HG03432 (cell line): ENCODE results near the gene SULT1B1.

Experiments
- ATAC-seq: cut with Tn5 transposase; IDR thresholded peaks from one replicate; pipeline ENCODE4 v1.9.1; 2021; ENCODE audit warnings: mild to moderate bottlenecking, moderate library complexity; ENCODE audit not compliant: unreplicated experiment

Gene SULT1B1

GRCh38 chr4:69750346-69750745 is 10.1 kb downstream of the SULT1B1 start:
- ATAC-seq = no peak

DNA sequence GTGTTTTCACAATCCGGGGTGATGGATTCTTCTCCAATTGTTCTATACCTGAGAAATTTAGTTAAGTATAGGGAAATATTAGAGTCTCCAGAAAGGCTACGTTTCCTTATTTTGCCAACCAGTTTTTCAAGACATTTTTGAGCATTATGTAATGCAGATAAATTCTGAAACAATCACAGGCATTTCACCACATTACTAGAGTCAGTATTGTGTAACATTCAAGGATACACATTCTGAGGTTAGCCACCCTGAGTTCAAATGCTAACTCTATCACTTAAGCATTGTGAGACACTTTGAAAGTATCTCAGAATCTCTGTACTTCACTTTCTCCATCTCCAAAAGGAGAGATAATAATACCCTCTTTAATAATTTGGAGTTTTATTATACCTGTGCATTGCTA is 10.6 kb downstream of the SULT1B1 start:
- no peak for ATAC-seq

DNA sequence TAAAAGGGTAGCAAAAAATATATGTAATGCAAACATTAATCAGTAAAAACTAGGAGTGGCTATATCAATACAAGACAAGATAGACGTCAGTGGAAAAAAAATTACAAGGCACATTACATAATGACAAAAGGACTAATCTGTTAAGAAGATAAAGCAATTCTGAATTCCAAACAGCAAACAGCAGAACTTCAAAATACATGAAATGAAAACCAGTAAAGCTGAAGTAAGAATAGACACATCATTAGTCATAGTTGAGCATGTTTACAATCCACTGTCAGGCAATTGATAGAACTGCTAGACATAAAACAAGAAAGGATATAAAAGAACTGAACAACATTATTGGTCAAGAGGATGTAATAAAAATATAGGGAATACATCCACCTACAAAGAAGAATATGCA is 12.2 kb downstream of the SULT1B1 start:
- ATAC-seq = no peak

- ATAC-seq = no peak
These were observed 16.3 kb downstream of the SULT1B1 start for GRCh38 chr4:69744157-69744478.

DNA sequence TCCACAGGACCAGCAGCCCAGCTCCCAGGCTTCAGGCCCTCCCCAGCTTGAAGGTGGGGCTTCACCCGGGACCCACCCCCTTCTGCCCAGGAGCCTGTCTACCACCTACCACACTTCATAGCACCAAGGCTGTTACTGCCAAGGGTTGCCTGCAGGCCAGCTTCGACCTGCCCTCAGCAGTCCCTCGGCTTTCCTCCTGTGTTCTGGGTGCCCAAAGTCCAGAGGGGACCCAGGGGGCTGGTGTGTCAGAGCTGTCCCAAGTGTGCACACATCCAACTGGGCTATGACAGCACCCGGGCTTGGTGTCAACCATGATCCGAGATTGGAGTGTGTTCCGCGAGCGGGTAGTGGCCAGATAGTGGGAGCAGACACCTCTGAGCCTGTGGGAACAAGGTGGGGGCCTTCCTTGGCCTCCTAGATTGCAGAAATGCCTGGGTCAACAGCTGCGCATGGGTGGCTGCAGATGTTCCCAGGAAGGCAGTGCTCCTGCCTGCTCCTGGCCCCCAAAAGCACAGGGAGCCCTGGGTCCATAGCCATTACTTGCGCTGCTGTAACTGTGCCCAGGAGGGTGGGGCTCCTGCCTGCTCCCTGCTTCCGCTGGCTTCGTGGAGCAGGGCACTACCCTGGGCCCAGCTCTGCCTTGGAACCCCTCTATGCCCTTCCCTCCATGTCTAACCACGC is 16.8 kb downstream of the SULT1B1 start:
- no peak for ATAC-seq

DNA sequence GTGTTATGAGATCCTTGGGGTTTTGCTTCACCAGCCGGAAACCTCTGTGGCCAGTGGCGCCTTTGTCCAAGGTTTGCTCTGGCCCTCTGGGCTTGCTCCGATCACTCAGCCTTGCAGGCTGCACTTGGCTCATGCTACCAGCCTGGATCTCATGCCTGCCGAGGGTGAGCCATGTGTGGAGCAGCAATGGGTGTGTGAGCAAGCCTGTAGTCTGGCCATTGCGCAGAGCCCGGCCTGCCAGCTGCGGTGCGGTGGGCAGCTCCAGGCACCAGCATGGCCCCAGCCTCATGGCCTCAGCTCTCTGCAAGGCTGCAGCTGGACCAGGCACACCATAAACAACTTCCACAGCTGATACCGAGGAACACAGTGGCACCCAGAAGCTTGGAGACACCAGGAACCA is 17.8 kb downstream of the SULT1B1 start:
- ATAC-seq = no peak

DNA sequence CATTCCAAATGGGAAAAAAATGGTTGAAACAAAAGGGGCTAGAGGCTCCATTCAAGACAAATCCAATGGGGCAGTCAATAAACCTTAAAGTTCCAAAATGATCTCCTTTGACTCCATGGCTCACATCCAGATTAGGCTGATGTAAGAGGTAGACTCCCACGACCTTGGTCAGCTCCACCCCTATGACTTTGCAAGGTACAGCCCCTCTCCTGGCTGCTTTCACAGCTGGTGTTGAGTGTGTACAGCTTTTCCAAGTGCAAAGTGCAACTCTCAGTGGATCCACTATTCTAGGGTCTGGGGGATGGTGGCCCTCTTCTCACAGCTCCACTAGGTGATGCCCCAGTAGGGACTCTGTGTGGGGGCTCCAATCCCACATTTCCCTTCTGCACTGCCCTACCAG is 21.5 kb downstream of the SULT1B1 start:
- ATAC-seq = no peak

GRCh38 chr4:69735119-69735518 is 25.3 kb downstream of the SULT1B1 start:
- no peak for ATAC-seq

DNA sequence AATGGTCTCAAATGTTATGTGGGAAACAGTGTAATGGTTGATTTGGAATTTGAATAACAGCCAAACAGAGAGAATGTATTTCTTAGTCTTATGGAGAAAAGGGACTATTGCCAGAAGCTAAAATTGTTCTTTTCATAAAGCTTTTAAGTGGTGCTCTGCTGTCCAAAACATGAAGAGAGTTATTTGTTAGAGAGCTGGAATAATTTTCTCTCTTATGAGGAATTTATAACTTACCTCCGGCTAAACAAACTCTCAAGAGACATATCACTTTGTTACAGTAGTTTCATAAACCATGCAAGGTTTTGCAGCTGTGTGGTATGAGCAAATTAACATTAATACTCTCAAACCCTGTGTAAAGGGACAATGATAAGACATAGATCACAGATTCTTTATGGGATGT is 28.6 kb downstream of the SULT1B1 start:
- no peak for ATAC-seq

DNA sequence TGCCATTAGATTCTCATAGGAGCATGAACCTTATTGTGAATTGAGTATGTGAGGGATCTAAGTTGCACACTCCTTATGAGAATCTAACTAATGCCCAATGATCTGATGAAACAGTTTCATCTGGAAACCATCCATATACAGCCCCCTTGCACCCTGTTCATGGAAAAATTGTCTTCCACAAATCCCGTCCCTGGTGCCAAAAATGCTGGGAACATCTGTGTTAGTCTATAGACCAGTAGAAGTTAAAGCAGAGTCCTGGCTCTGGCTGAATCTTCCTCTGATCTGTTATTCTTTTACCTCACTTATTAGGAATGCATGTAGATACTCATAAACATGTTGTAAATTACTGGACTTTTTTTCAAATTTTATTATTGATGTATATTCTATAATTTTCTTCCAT is 29.2 kb downstream of the SULT1B1 start:
- ATAC-seq = no peak

DNA sequence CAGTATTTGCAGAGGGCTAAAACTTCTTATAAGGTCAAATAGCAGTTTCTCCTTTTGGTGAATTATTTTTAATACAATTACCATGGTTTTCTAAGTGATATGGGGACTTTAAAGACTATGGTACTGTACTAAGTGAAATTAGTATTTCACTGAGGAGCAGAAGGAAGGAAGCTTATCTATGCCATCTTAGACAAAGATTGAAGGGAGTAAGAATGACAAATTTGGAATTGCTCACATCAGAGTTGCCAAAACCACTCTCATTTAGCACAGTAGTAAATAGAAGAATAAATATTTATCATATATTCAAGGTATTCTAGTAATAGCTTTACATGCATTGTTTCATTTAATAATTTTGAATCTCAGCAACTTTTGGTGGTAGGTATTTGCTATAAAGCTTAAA is 30.4 kb downstream of the SULT1B1 start:
- ATAC-seq = no peak

GRCh38 chr4:69727926-69728325 is 32.5 kb downstream of the SULT1B1 start:
- no peak for ATAC-seq

- ATAC-seq = no peak
These were observed 33.0 kb downstream of the SULT1B1 start for GRCh38 chr4:69727426-69727825.

- ATAC-seq = no peak
These were observed 33.4 kb downstream of the SULT1B1 start for GRCh38 chr4:69726971-69727370.

DNA sequence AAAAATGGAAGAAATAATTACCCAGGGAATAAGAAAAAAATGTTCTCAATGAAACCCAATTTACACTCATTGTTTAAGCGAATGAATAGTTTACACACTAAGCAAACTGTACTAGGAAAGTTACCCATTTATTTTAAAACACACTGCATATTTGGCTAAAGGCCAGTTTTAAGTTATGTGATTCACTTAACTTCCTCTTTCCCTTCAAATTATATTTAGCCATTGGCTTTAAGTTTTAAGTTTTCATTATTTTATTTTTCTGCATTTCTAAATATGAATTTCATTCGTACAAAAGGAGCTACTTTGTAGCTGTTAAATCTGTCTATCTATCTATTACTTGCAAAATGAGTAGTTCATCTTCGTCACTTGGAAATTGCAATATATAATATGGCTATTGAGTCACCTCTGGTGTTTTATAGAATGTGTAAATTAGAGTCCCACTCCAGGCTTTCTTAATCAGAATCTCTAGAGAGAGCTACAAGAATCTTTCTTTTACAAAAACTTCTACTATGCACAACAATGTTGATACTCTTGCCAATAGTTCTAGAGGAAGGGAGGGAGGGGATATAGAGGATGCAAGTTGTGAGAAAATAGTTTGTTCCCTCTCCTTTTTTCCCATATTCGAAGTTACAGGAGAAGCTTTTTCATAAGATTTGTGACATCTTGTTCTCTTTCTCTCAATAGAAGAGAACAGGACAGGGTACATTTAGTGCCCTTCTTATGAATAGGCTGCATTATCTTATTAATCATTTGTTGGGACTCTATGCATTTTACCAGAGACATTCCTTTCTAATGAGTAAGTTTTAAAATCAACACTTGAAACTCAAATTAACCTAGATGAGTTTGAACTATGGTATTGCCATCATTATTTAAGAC is 41.8 kb downstream of the SULT1B1 start:
- no peak for ATAC-seq

- ATAC-seq = no peak
These were observed 42.6 kb downstream of the SULT1B1 start for GRCh38 chr4:69717778-69718177.

DNA sequence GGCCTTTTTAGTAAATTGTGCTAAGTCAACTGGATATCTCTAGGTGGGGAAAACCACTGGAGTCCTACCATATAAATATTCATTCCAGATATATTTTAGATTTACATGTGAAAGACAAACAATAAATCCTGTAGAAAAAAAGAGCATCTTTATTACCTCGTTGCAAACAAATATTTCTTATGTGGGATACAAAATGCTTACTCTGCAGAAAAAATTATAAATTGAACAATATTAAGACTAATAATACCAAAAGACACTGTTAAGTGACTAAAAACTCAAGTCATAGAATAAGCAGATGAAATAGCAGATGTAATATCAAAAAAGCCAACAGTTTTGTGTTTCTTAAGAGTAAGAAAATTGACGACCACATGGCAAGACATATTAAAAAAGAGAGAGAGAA is 43.8 kb downstream of the SULT1B1 start:
- no peak for ATAC-seq

- no peak for ATAC-seq
These were observed 46.3 kb downstream of the SULT1B1 start for GRCh38 chr4:69714086-69714485.

GRCh38 chr4:69713593-69713992 is 46.8 kb downstream of the SULT1B1 start:
- no peak for ATAC-seq

- no peak for ATAC-seq
These were observed 49.8 kb downstream of the SULT1B1 start for GRCh38 chr4:69710580-69710979.

GRCh38 chr4:69708211-69708610 is 52.2 kb downstream of the SULT1B1 start:
- ATAC-seq = no peak

GRCh38 chr4:69707807-69708206 is 52.6 kb downstream of the SULT1B1 start:
- no peak for ATAC-seq

DNA sequence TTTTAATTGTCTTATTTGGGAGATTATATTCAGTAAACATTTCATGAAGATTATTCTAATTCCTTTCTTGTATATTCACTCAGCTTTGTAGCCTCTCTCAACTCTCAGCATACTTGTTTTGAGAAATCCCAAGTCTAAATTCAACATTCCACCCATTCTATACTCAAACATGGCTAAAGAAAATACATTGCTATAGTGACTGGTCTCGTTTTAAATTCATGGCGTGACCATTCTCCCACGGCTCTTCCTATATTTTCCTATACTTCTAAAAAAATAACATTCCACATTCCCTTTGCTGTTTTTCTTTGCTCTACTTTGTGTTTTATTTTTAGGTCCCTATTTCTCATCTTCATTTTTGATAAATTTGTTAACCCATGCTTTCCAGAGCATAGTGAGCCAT is 58.2 kb downstream of the SULT1B1 start:
- no peak for ATAC-seq
